Colonic mucosa (tissue), 4 donors: Measurements from ENCODE around the gene RND2. TPM values are rescaled to one million over a fixed set of nuclear protein-coding genes. Genes with fewer than 3 reads are reported as not detected.
"Not testable (repeated sequence)": the region's sequence is repeated elsewhere in the genome, so short reads cannot be mapped to it uniquely, and the experiment has no call there.

Source experiments
- DNase-seq: peaks from one replicate; pipeline ENCODE4 v3.0.0-alpha.2; 2020
- H3K27ac ChIP-seq: fragments of 200-600 bp; one replicate; pipeline ENCODE4 v1.8.0; 2021
- H3K27me3 ChIP-seq: fragments of 200-600 bp; one replicate; pipeline ENCODE4 v1.8.0; 2021
- H3K36me3 ChIP-seq: fragments of 200-600 bp; one replicate; pipeline ENCODE4 v1.8.0; 2021
- H3K4me1 ChIP-seq: fragments of 200-600 bp; one replicate; pipeline ENCODE4 v1.8.0; 2021; ENCODE audit warnings: mild to moderate bottlenecking
- H3K4me3 ChIP-seq: fragments of 200-600 bp; one replicate; pipeline ENCODE4 v1.8.0; 2021
- H3K9ac ChIP-seq, 2 donors: one replicate each; pipeline ENCODE4 v1.7.0; 2013; ENCODE audit warnings: control low read depth in 2 of 2, low read depth in 2 of 2, low read length in 2 of 2
- H3K9me3 ChIP-seq: fragments of 200-600 bp; one replicate; pipeline ENCODE4 v1.8.0; 2021
- CTCF ChIP-seq: fragments of 200-600 bp; IDR thresholded peaks from one replicate; pipeline ENCODE4 v1.8.0; 2022; ENCODE audit warnings: antibody characterized with exemption, mild to moderate bottlenecking
- intact Hi-C: fragments of 100-400 bp; cut with DNase I; formaldehyde crosslinking; loops from one replicate; pipeline ENCODE4 v1.14.1; 2022
- total RNA-seq, 2 donors: library from RNA; stranded (reverse); fragmentation: NEBNext Ultra II Directional in 1 of 2; extraction: Animal tissue kit (Norgen Biotek cat#: 25700) in 1 of 2; gene quantifications; one replicate each; pipeline ENCODE4 v1.2.1, GENCODE V29; 2021
- donor health status: healthy.
- donor health status: DM: no; HTN: no; CAD: no.
- donor health status: DM: no; HTN: no; CAD: no.

Gene RND2
- total RNA-seq, 2 donors from 2014 or later: 0.30 to 0.56 TPM

GRCh38 chr17:42991471-42991870 is 33.6 kb upstream of the RND2 start:
- Histone ChIP-seq H3K9ac (no peak overlapping the region), H3K4me1 (no peaks in the 10 kb centered on the region), H3K36me3 (peaks cover 40% of the 10 kb centered on the region), H3K27ac (no peak overlapping the region), H3K4me3 (no peak overlapping the region), H3K9me3 (no peaks in the 10 kb centered on the region), H3K27me3 (no peaks in the 10 kb centered on the region)
- intact Hi-C loops: no loop called here
- TF ChIP-seq CTCF: no peak
- no peak for DNase-seq

GRCh38 chr17:42992872-42993271 is 32.2 kb upstream of the RND2 start:
- intact Hi-C loops: no loop called here

GRCh38 chr17:42993913-42994312 is 31.1 kb upstream of the RND2 start:
- H3K27ac ChIP-seq, H3K4me1 ChIP-seq, H3K27me3 ChIP-seq, H3K4me3 ChIP-seq, H3K9me3 ChIP-seq, H3K9ac ChIP-seq, intact Hi-C loops, DNase-seq: not testable (repeated sequence)
- peaks cover 25% of the 10 kb centered on the region for H3K36me3 ChIP-seq

More at GRCh38 chr17:42992872-42993271, 32.2 kb upstream of the RND2 start:
- Histone ChIP-seq H3K9ac (no peak overlapping the region), H3K27ac (no peak overlapping the region), H3K9me3 (no peaks in the 10 kb centered on the region), H3K4me1 (peaks cover 6% of the 10 kb centered on the region), H3K36me3 (peaks cover 32% of the 10 kb centered on the region), H3K4me3 (no peak overlapping the region), H3K27me3 (no peaks in the 10 kb centered on the region)
- TF ChIP-seq CTCF: no peak
- no peak for DNase-seq

- H3K27me3 ChIP-seq: no peaks in the 10 kb centered on the region
- no peak for TF ChIP-seq CTCF
- H3K9me3 ChIP-seq: no peaks in the 10 kb centered on the region
- peaks cover 6% of the 10 kb centered on the region for H3K36me3 ChIP-seq
- no peak for DNase-seq
- intact Hi-C loops: loop anchor here (5.0 kb wide), 1 partner anchor 165 kb away; the partner anchor contains the start of gene PSME3
- H3K9ac ChIP-seq: peak overlapping the region; percentile 40 to 76
- peak overlapping the region; percentile 16 for H3K4me3 ChIP-seq
- peak overlapping the region; percentile 77 for H3K27ac ChIP-seq
- H3K4me1 ChIP-seq: peaks cover 18% of the 10 kb centered on the region
These were observed 27.5 kb upstream of the RND2 start for GRCh38 chr17:42997390-42997983.

- peak; percentile 98 for DNase-seq
- Histone ChIP-seq H3K4me1 (peaks cover 18% of the 10 kb centered on the region), H3K9ac (peak within 1 kb of the TSS; percentile 89 to 99), H3K4me3 (peak within 1 kb of the TSS; percentile 74), H3K9me3 (no peaks in the 10 kb centered on the region), H3K27me3 (no peaks in the 10 kb centered on the region), H3K27ac (peak within 1 kb of the TSS; percentile 77), H3K36me3 (peaks cover 10% of the 10 kb centered on the region)
- TF ChIP-seq CTCF: peak; percentile 90
- intact Hi-C loops: loop anchor here (5.0 kb wide), 1 partner anchor 166 kb away; the partner anchor contains the start of gene PSME3
These were observed 26.8 kb upstream of the RND2 start, which contains the start of gene RPL27 for GRCh38 chr17:42997984-42998938. Gene RPL27, plus strand, starts transcription at chr17:42998419. Its CDS starts 332 bp downstream, at chr17:42998751.
